ENCODE data around the gene RBM42.
A peak's percentile ranks its signal among the peaks of the same experiment; 100 is the strongest.

Gene RBM42

DNA sequence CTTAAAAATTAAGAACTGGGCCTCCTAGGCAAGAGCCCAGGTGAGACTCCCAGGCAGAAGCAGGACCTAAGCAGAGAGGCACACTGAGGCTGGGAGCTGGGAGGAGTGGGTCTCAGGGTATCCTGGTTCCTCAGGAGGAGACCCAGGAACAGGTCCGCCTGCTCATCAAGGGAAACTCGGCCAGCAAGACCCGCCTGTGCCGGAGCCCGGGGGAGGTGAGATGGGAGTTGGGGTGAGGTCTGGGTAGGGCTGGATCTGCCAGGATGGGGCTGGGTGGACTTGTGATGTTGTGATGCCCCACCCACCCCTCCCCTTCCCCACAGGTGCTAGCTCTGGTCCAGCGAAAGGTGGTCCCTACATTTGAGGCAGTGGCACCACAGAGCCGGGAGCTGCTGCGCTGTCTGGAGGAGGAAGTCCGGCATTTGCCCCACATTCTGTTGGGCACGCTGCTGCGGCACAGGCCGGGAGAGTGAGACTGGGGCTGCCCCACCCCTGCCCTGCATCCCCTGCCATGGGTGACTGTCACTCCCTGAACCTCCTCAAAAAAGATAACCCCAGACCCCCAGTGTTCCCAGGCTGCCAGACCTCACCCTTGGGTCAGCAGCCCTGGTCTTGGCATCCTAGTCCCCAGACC, 9.4 kb upstream of the RBM42 start:
- H3K9ac ChIP-seq (ENCODE audit: low read length), result no peak overlapping the region
- H2AK5ac ChIP-seq (ENCODE audit: low read length), result no peak overlapping the region
- H3K79me2 ChIP-seq (ENCODE audit: control insufficient read depth, insufficient read depth, low read length, poor library complexity), result no peaks in the 10 kb centered on the region
- H3K27me3 ChIP-seq (ENCODE audit: insufficient read depth, low read length), result no peaks in the 10 kb centered on the region
- H2BK12ac ChIP-seq (ENCODE audit: low read length), result no peak overlapping the region
- peaks cover 2% of the 10 kb centered on the region for H3K9me3 ChIP-seq (ENCODE audit: insufficient read depth, low read depth, low read length)
- peaks cover 40 to 53% of the 10 kb centered on the region in 2 experiments for H3K36me3 ChIP-seq (ENCODE audit: control insufficient read depth in 1 of 2, insufficient read depth in 2 of 2, low read length in 2 of 2)
- no peak overlapping the region for H3K18ac ChIP-seq (ENCODE audit: low read length)
- H4K12ac ChIP-seq (ENCODE audit: low read depth, low read length), result no peak overlapping the region
- H2BK5ac ChIP-seq (ENCODE audit: low read depth, low read length, poor library complexity), result no peak overlapping the region
- no peak overlapping the region for H3K14ac ChIP-seq (ENCODE audit: low read length)
- H4K8ac ChIP-seq (ENCODE audit: low read depth, low read length), result no peak overlapping the region
- H3K79me1 ChIP-seq (ENCODE audit: low read length), result no peaks in the 10 kb centered on the region
- no peak overlapping the region for H3K4me2 ChIP-seq (ENCODE audit: low read length)
- WGBS (ENCODE audit: extremely low coverage, insufficient coverage, insufficient read length), result no CpG with 5 or more reads among the region's 12 CpGs
- H3K4ac ChIP-seq (ENCODE audit: low read depth, low read length), result no peak overlapping the region
- no peak overlapping the region for H3K4me3 ChIP-seq (ENCODE audit: low read depth, low read length)
- no peak for DNase-seq
- H2AFZ ChIP-seq (ENCODE audit: insufficient read depth, low read length, poor library complexity), result no peak overlapping the region
- H2BK120ac ChIP-seq (ENCODE audit: insufficient read depth, low read length, poor library complexity), result no peak overlapping the region
- no peaks in the 10 kb centered on the region for H3K4me1 ChIP-seq (ENCODE audit: control insufficient read depth in 1 of 2, insufficient read depth in 2 of 2, low read length in 2 of 2)
- H4K91ac ChIP-seq (ENCODE audit: low read depth, low read length), result no peak overlapping the region
- H3K27ac ChIP-seq (ENCODE audit: low read depth, low read length), result no peak overlapping the region
- H3K23ac ChIP-seq (ENCODE audit: low read length), result no peak overlapping the region

DNA sequence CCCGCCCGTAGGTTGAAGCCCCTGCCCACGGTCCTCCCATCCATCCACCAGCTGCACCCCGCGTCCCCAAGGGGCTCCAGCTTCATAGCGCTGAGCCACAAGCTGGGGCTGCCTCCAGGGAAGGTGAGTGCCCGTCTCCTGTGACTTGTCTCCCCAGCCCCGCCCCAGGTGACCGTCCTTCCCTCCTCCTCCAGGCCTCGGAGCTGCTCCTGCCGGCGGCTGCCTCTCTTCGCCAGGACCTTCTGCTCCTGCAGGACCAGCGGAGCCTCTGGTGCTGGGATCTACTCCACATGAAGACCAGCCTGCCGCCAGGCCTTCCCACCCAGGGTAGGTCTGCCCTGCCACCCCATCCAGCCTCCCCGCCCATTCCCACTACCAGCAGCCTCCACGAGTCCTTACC, 8.8 kb upstream of the RBM42 start:
- Histone ChIP-seq H2AFZ (ENCODE audit: insufficient read depth, low read length, poor library complexity) (no peak overlapping the region), H3K4me3 (ENCODE audit: low read depth, low read length) (no peak overlapping the region), H3K4me1 (ENCODE audit: control insufficient read depth in 1 of 2, insufficient read depth in 2 of 2, low read length in 2 of 2) (no peaks in the 10 kb centered on the region), H2BK5ac (ENCODE audit: low read depth, low read length, poor library complexity) (no peak overlapping the region), H3K4me2 (ENCODE audit: low read length) (no peak overlapping the region), H3K14ac (ENCODE audit: low read length) (no peak overlapping the region), H3K4ac (ENCODE audit: low read depth, low read length) (no peak overlapping the region), H4K91ac (ENCODE audit: low read depth, low read length) (no peak overlapping the region), H3K9me3 (ENCODE audit: insufficient read depth, low read depth, low read length) (peaks cover 1% of the 10 kb centered on the region), H3K27ac (ENCODE audit: low read depth, low read length) (no peak overlapping the region), H2BK12ac (ENCODE audit: low read length) (no peak overlapping the region), H4K12ac (ENCODE audit: low read depth, low read length) (no peak overlapping the region), H3K23ac (ENCODE audit: low read length) (no peak overlapping the region), H3K9ac (ENCODE audit: low read length) (no peak overlapping the region), H3K27me3 (ENCODE audit: insufficient read depth, low read length) (no peaks in the 10 kb centered on the region), H3K18ac (ENCODE audit: low read length) (no peak overlapping the region), H3K79me2 (ENCODE audit: control insufficient read depth, insufficient read depth, low read length, poor library complexity) (no peaks in the 10 kb centered on the region), H2AK5ac (ENCODE audit: low read length) (no peak overlapping the region), H3K36me3 (ENCODE audit: control insufficient read depth in 1 of 2, insufficient read depth in 2 of 2, low read length in 2 of 2) (peaks cover 38 to 48% of the 10 kb centered on the region in 2 experiments), H4K8ac (ENCODE audit: low read depth, low read length) (no peak overlapping the region), H3K79me1 (ENCODE audit: low read length) (no peaks in the 10 kb centered on the region), H2BK120ac (ENCODE audit: insufficient read depth, low read length, poor library complexity) (no peak overlapping the region)
- no CpG with 5 or more reads among the region's 17 CpGs for WGBS (ENCODE audit: extremely low coverage, insufficient coverage, insufficient read length)
- no peak for DNase-seq

DNA sequence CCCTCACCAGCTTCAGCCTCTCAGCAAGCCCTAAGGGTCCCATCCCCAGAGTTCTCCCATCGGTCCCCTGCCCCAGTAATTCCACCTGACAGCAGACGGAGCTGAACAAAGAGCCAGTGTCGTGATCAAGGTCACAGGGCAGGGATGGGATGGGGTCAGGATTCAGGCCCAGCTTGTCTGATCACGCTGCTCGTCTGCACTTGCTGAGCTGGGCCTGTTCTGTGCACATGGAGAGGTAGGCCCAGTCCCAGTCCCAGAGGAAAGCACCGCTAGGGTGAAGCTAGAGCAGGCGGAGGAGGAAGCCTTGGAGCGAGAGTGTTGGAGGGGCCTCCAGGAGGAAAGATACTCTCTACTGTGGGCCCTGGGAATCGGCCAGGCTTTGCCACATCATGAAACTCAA, 7.1 kb upstream of the RBM42 start:
- Histone ChIP-seq H3K14ac (ENCODE audit: low read length) (no peak overlapping the region), H3K36me3 (ENCODE audit: control insufficient read depth in 1 of 2, insufficient read depth in 2 of 2, low read length in 2 of 2) (peaks cover 32 to 38% of the 10 kb centered on the region in 2 experiments), H4K91ac (ENCODE audit: low read depth, low read length) (no peak overlapping the region), H2BK120ac (ENCODE audit: insufficient read depth, low read length, poor library complexity) (no peak overlapping the region), H4K12ac (ENCODE audit: low read depth, low read length) (no peak overlapping the region), H3K4me3 (ENCODE audit: low read depth, low read length) (no peak overlapping the region), H3K23ac (ENCODE audit: low read length) (no peak overlapping the region), H3K9ac (ENCODE audit: low read length) (no peak overlapping the region), H3K27me3 (ENCODE audit: insufficient read depth, low read length) (no peaks in the 10 kb centered on the region), H3K18ac (ENCODE audit: low read length) (no peak overlapping the region), H2BK5ac (ENCODE audit: low read depth, low read length, poor library complexity) (no peak overlapping the region), H4K8ac (ENCODE audit: low read depth, low read length) (no peak overlapping the region), H3K27ac (ENCODE audit: low read depth, low read length) (no peak overlapping the region), H3K79me1 (ENCODE audit: low read length) (no peaks in the 10 kb centered on the region), H3K4me1 (ENCODE audit: control insufficient read depth in 1 of 2, insufficient read depth in 2 of 2, low read length in 2 of 2) (no peaks in the 10 kb centered on the region), H3K4ac (ENCODE audit: low read depth, low read length) (no peak overlapping the region), H3K4me2 (ENCODE audit: low read length) (no peak overlapping the region), H3K9me3 (ENCODE audit: insufficient read depth, low read depth, low read length) (no peaks in the 10 kb centered on the region), H2AK5ac (ENCODE audit: low read length) (no peak overlapping the region), H2BK12ac (ENCODE audit: low read length) (no peak overlapping the region), H2AFZ (ENCODE audit: insufficient read depth, low read length, poor library complexity) (no peak overlapping the region), H3K79me2 (ENCODE audit: control insufficient read depth, insufficient read depth, low read length, poor library complexity) (no peaks in the 10 kb centered on the region)
- no peak for DNase-seq
- WGBS (ENCODE audit: extremely low coverage, insufficient coverage, insufficient read length), result no CpG with 5 or more reads among the region's 9 CpGs

DNA sequence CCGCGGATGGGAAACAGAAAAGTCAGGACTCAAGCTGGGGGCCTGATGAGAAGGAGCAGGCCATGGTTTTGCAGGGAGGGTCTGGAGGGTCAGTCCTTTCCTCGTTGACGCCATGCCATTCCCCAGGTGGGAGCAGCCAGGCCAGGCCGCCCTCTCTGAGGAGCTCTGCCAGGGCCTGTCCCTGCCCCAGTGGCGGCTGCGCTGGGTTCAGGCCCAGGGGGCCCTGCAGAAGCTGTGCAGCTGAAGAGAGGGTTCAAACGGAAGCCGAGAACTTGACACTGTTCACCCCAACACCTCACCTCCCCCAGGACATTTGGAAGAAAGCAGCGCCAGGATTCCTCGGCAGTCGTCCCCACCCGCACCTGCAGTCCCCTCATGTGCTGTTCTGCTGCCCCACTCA, 6.1 kb upstream of the RBM42 start:
- H3K18ac ChIP-seq (ENCODE audit: low read length), result no peak overlapping the region

More for the DNA sequence above, 6.1 kb upstream of the RBM42 start:
- H3K4me1 ChIP-seq (ENCODE audit: control insufficient read depth in 1 of 2, insufficient read depth in 2 of 2, low read length in 2 of 2), result no peaks in the 10 kb centered on the region
- H3K14ac ChIP-seq (ENCODE audit: low read length), result no peak overlapping the region
- peaks cover 26 to 33% of the 10 kb centered on the region in 2 experiments for H3K36me3 ChIP-seq (ENCODE audit: control insufficient read depth in 1 of 2, insufficient read depth in 2 of 2, low read length in 2 of 2)
- DNase-seq, result no peak
- no CpG with 5 or more reads among the region's 13 CpGs for WGBS (ENCODE audit: extremely low coverage, insufficient coverage, insufficient read length)
- H2BK12ac ChIP-seq (ENCODE audit: low read length), result no peak overlapping the region
- no peak overlapping the region for H3K27ac ChIP-seq (ENCODE audit: low read depth, low read length)
- no peak overlapping the region for H2BK120ac ChIP-seq (ENCODE audit: insufficient read depth, low read length, poor library complexity)
- no peak overlapping the region for H3K4me2 ChIP-seq (ENCODE audit: low read length)
- no peak overlapping the region for H3K4me3 ChIP-seq (ENCODE audit: low read depth, low read length)
- H2AFZ ChIP-seq (ENCODE audit: insufficient read depth, low read length, poor library complexity), result no peak overlapping the region
- H3K79me1 ChIP-seq (ENCODE audit: low read length), result no peaks in the 10 kb centered on the region
- no peak overlapping the region for H2BK5ac ChIP-seq (ENCODE audit: low read depth, low read length, poor library complexity)
- H3K27me3 ChIP-seq (ENCODE audit: insufficient read depth, low read length), result no peaks in the 10 kb centered on the region
- H4K12ac ChIP-seq (ENCODE audit: low read depth, low read length), result no peak overlapping the region
- H2AK5ac ChIP-seq (ENCODE audit: low read length), result no peak overlapping the region
- H3K23ac ChIP-seq (ENCODE audit: low read length), result no peak overlapping the region
- no peaks in the 10 kb centered on the region for H3K79me2 ChIP-seq (ENCODE audit: control insufficient read depth, insufficient read depth, low read length, poor library complexity)
- no peak overlapping the region for H3K9ac ChIP-seq (ENCODE audit: low read length)
- no peaks in the 10 kb centered on the region for H3K9me3 ChIP-seq (ENCODE audit: insufficient read depth, low read depth, low read length)
- H3K4ac ChIP-seq (ENCODE audit: low read depth, low read length), result no peak overlapping the region
- peak overlapping the region; percentile 20 for H4K8ac ChIP-seq (ENCODE audit: low read depth, low read length)
- H4K91ac ChIP-seq (ENCODE audit: low read depth, low read length), result no peak overlapping the region
